GM23248 (cell line): ENCODE data around the gene ADAMTS17.

Experiments
- EZH2 ChIP-seq: fragments of 200-600 bp; sonication (generic); IDR thresholded peaks from 2 replicates; pipeline ENCODE4 v1.6.1; 2018; ENCODE audit warnings: antibody characterized with exemption, mild to moderate bottlenecking; ENCODE audit not compliant: insufficient read depth, poor library complexity, severe bottlenecking
- EZH2phosphoT487 ChIP-seq: fragments of 200-600 bp; sonication (generic); IDR thresholded peaks from 2 replicates; pipeline ENCODE4 v1.6.1; 2018; ENCODE audit warnings: antibody characterized with exemption, moderate library complexity, mild to moderate bottlenecking, low read depth; ENCODE audit not compliant: insufficient read depth

DNA sequence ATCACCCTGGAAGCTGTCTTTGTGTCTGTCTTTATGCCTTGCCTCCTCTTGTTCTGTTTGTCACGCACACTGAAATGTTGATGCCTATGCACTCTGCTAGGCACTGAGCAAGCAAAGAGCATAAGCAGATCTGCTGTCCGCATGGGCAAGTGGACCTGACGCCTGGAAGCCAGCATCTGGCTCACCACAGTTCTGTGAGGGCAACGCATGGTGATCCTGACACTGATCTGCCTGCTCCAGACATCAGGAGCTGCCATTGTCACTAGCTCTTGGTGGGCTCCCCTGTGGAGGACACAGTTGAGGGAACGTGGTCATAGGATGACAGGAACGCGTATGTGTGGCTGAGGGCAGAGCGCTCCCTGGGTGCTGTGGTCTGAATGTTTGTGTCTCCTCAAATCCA, 234.6 kb downstream of the ADAMTS17 start:
- TF ChIP-seq EZH2 = no peak
- no peak for TF ChIP-seq EZH2phosphoT487
